Suprapubic skin (tissue), 4 donors: ENCODE results near the gene FBH1. TPM values are rescaled to one million over a fixed set of nuclear protein-coding genes. Genes with fewer than 3 reads are reported as not detected.
A peak's percentile ranks its signal among the peaks of the same experiment; 100 is the strongest.
"Not testable (repeated sequence)": the region's sequence is repeated elsewhere in the genome, so short reads cannot be mapped to it uniquely, and the experiment has no call there.

Experiments
- DNase-seq, 2 donors: peaks; one replicate each; pipeline ENCODE4 v3.0.0-alpha.2; 2019; ENCODE audit warnings: low spot score in 2 of 2
- H3K27ac ChIP-seq: fragments of 200-600 bp; sonication (generic); one replicate; pipeline ENCODE4 v1.5.1; 2019
- H3K27me3 ChIP-seq: fragments of 200-600 bp; sonication (generic); one replicate; pipeline ENCODE4 v1.5.1; 2019
- H3K36me3 ChIP-seq: fragments of 200-600 bp; sonication (generic); one replicate; pipeline ENCODE4 v1.5.1; 2019
- H3K4me1 ChIP-seq: fragments of 200-600 bp; sonication (generic); one replicate; pipeline ENCODE4 v1.5.1; 2019
- H3K4me3 ChIP-seq: fragments of 200-600 bp; sonication (generic); one replicate; pipeline ENCODE4 v1.5.1; 2019; ENCODE audit warnings: mild to moderate bottlenecking
- H3K9me3 ChIP-seq: fragments of 200-600 bp; sonication (generic); one replicate; pipeline ENCODE4 v1.5.1; 2019
- CTCF ChIP-seq, 2 donors: fragments of 200-600 bp in 1 of 2; fragments of 450-650 bp in 1 of 2; sonication (generic) in 1 of 2; IDR thresholded peaks; one replicate each; pipeline ENCODE4 v1.5.1; 2016 to 2019; ENCODE audit warnings: antibody characterized with exemption in 2 of 2, mild to moderate bottlenecking in 1 of 2, moderate library complexity in 1 of 2
- EP300 ChIP-seq: sonication (generic); formaldehyde crosslinking; IDR thresholded peaks from one replicate; pipeline ENCODE4 v1.6.1; 2017; ENCODE audit warnings: antibody characterized with exemption
- POLR2A ChIP-seq, 2 donors: fragments of 450-650 bp; IDR thresholded peaks; one replicate each; pipeline ENCODE4 v1.6.1; 2017; ENCODE audit warnings: antibody characterized with exemption in 2 of 2, mild to moderate bottlenecking in 2 of 2, moderate library complexity in 2 of 2
- POLR2AphosphoS5 ChIP-seq, 3 donors: sonication (generic); formaldehyde crosslinking; IDR thresholded peaks; one replicate each; pipeline ENCODE4 v1.6.1; 2017; ENCODE audit warnings: antibody characterized with exemption in 3 of 3
- WGBS: methylation state at CpG from one replicate; pipeline ENCODE4 v1.1.5; 2018; 5-methylcytosine and 5-hydroxymethylcytosine counted together
- total RNA-seq, 4 donors: library from RNA; depleted of rRNA; stranded (reverse); fragments of >200 nt; gene quantifications; one replicate each; pipeline ENCODE4 v1.1.0, GENCODE V29; 2016

The FBH1 gene
- total RNA-seq, 4 donors from 2014 or later: 70.9 to 131 (median 90.6) TPM

DNA sequence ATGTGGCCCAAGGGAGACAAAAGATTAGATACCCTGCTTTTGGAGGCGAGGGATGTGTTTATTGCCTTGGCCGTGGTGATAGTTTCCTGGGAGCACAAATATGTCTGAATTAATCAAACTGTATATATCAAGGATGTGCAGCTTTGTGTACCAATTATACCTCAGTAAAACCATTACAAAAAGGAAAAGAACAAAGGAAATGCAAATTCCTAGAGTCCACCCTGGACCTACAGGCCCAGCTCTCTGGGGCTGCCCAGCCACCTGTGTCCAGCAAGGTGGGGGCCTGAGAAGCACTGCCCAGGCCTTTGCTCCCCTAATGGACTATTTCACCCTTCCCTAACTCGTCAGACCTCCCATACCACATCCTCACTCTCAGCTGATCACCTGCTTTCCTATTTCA lies 20.9 kb upstream of the FBH1 start:
- Histone ChIP-seq H3K27ac (no peak overlapping the region), H3K36me3 (no peaks in the 10 kb centered on the region), H3K9me3 (no peaks in the 10 kb centered on the region), H3K4me1 (peaks cover 3% of the 10 kb centered on the region), H3K4me3 (no peak overlapping the region), H3K27me3 (no peaks in the 10 kb centered on the region)
- 89% methylated on average over 3 of the region's 3 CpGs for WGBS
- TF ChIP-seq POLR2AphosphoS5 (IDR thresholded peaks at IDR 0.05): no peak
- TF ChIP-seq POLR2A (IDR thresholded peaks at IDR 0.05): no peak
- no peak for TF ChIP-seq EP300
- TF ChIP-seq CTCF (IDR thresholded peaks at IDR 0.05): no peak
- DNase-seq: no peak

- Histone ChIP-seq H3K9me3 (no peaks in the 10 kb centered on the region), H3K4me1 (peaks cover 11% of the 10 kb centered on the region), H3K27ac (no peak overlapping the region), H3K4me3 (no peak overlapping the region), H3K27me3 (no peaks in the 10 kb centered on the region), H3K36me3 (peaks cover 11% of the 10 kb centered on the region)
- TF ChIP-seq EP300 (no peak), POLR2A (IDR thresholded peaks at IDR 0.05) (no peak), CTCF (IDR thresholded peaks at IDR 0.05) (no peak), POLR2AphosphoS5 (IDR thresholded peaks at IDR 0.05) (no peak)
- DNase-seq: no peak
- 72% methylated on average over 5 of the region's 5 CpGs for WGBS
These were observed 18.4 kb upstream of the FBH1 start for GRCh38 chr10:5871596-5871995.

- TF ChIP-seq POLR2A (IDR thresholded peaks at IDR 0.05): no peak
- TF ChIP-seq CTCF (IDR thresholded peaks at IDR 0.05): peak; percentile 58 to 72
- DNase-seq: peak in 1 of 2 donors; percentile 74
- no peak overlapping the region for H3K4me3 ChIP-seq
- no peaks in the 10 kb centered on the region for H3K9me3 ChIP-seq
- peaks cover 30% of the 10 kb centered on the region for H3K36me3 ChIP-seq
- H3K4me1 ChIP-seq: peaks cover 11% of the 10 kb centered on the region
- H3K27ac ChIP-seq: no peak overlapping the region
- WGBS: 49% methylated on average over 9 of the region's 9 CpGs
- no peaks in the 10 kb centered on the region for H3K27me3 ChIP-seq
These were observed 16.5 kb upstream of the FBH1 start for GRCh38 chr10:5873515-5873995.

- Histone ChIP-seq H3K4me1 (peaks cover 11% of the 10 kb centered on the region), H3K4me3 (no peak overlapping the region), H3K9me3 (no peaks in the 10 kb centered on the region), H3K27ac (peak overlapping the region; percentile 69), H3K27me3 (no peaks in the 10 kb centered on the region), H3K36me3 (peaks cover 49% of the 10 kb centered on the region)
- no peak for DNase-seq
- WGBS: 53% methylated on average over 14 of the region's 14 CpGs
- TF ChIP-seq CTCF (IDR thresholded peaks at IDR 0.05) (no peak), POLR2AphosphoS5 (IDR thresholded peaks at IDR 0.05) (no peak), EP300 (no peak), POLR2A (IDR thresholded peaks at IDR 0.05) (no peak)
These were observed 13.8 kb upstream of the FBH1 start for GRCh38 chr10:5876181-5876768.

GRCh38 chr10:5877041-5877440 lies 13.0 kb upstream of the FBH1 start:
- not testable (repeated sequence) for H3K4me3 ChIP-seq, H3K27me3 ChIP-seq, H3K9me3 ChIP-seq, DNase-seq
- Histone ChIP-seq H3K36me3 (peaks cover 55% of the 10 kb centered on the region), H3K27ac (peak overlapping the region; percentile 69), H3K4me1 (peaks cover 11% of the 10 kb centered on the region)
- WGBS: 88% methylated on average over 7 of the region's 7 CpGs

- Histone ChIP-seq H3K27ac (no peak overlapping the region), H3K4me1 (peaks cover 13% of the 10 kb centered on the region), H3K27me3 (no peaks in the 10 kb centered on the region), H3K36me3 (peaks cover 67% of the 10 kb centered on the region), H3K4me3 (no peak overlapping the region), H3K9me3 (no peaks in the 10 kb centered on the region)
- no peak for DNase-seq
- TF ChIP-seq CTCF (IDR thresholded peaks at IDR 0.05) (no peak), POLR2A (IDR thresholded peaks at IDR 0.05) (no peak), EP300 (no peak), POLR2AphosphoS5 (IDR thresholded peaks at IDR 0.05) (no peak)
- WGBS: 66% methylated on average over 7 of the region's 8 CpGs
These were observed 7.1 kb upstream of the FBH1 start for GRCh38 chr10:5882961-5883360.
